Keratinocyte (primary cell): Measurements from ENCODE around the gene OLIG2. TPM values are rescaled to one million over a fixed set of nuclear protein-coding genes. Genes with fewer than 3 reads are reported as not detected.

Experiments used
- DNase-seq: peaks from one replicate; pipeline ENCODE4 v3.0.0-alpha.2; 2011; ENCODE audit warnings: low read depth, missing footprints, low spot score
- FAIRE-seq: peaks from 2 replicates; lab custom pipeline; 2011; peaks lifted over from hg19 to GRCh38; lab: Jason Lieb, UNC
- H2AFZ ChIP-seq: 2 replicates; pipeline ENCODE4 v1.6.0; 2012; ENCODE audit warnings: low read length, control low read depth, inconsistent platforms; ENCODE audit not compliant: control insufficient read depth
- H3K27ac ChIP-seq: 2 replicates; pipeline ENCODE4 v1.5.1; 2011; ENCODE audit warnings: low read length; ENCODE audit not compliant: control insufficient read depth, insufficient read depth
- H3K27me3 ChIP-seq: 3 replicates; pipeline ENCODE4 v1.6.0; 2011; ENCODE audit warnings: low read length; ENCODE audit not compliant: control insufficient read depth, insufficient read depth; ENCODE audit errors: extremely low read depth
- H3K36me3 ChIP-seq, 2 experiments: 2 replicates in 1 of 2; 3 replicates in 1 of 2; pipeline ENCODE4 v1.5.1; 2011; ENCODE audit warnings: low read length in 2 of 2, mild to moderate bottlenecking in 1 of 2; ENCODE audit not compliant: control insufficient read depth in 2 of 2, insufficient read depth in 2 of 2; ENCODE audit errors: extremely low read depth in 1 of 2
- H3K4me1 ChIP-seq: 3 replicates; pipeline ENCODE4 v1.5.1; 2011; ENCODE audit warnings: low read length; ENCODE audit not compliant: control insufficient read depth, insufficient read depth; ENCODE audit errors: extremely low read depth
- H3K4me2 ChIP-seq: 3 replicates; pipeline ENCODE4 v1.6.0; 2011; ENCODE audit warnings: low read depth, low read length; ENCODE audit not compliant: control insufficient read depth, insufficient read depth; ENCODE audit errors: extremely low read depth
- H3K4me3 ChIP-seq, 3 experiments: fragments of 200-600 bp in 1 of 3; sonication (generic) in 1 of 3; 2 replicates in 2 of 3; 3 replicates in 1 of 3; pipeline ENCODE4 v1.5.1; 2011 to 2016; ENCODE audit warnings: low read length in 3 of 3, mild to moderate bottlenecking in 3 of 3, control low read depth in 2 of 3, inconsistent platforms in 1 of 3, low read depth in 1 of 3, mixed read lengths in 1 of 3, mixed run types in 1 of 3, moderate library complexity in 1 of 3; ENCODE audit not compliant: control insufficient read depth in 2 of 3, insufficient read depth in 2 of 3; ENCODE audit errors: extremely low read depth in 1 of 3
- H3K79me2 ChIP-seq: 2 replicates; pipeline ENCODE4 v1.6.0; 2012; ENCODE audit warnings: low read length; ENCODE audit not compliant: control insufficient read depth, insufficient read depth
- H3K9ac ChIP-seq: 3 replicates; pipeline ENCODE4 v1.6.0; 2011; ENCODE audit warnings: low read length; ENCODE audit not compliant: control insufficient read depth, insufficient read depth; ENCODE audit errors: extremely low read depth
- H3K9me1 ChIP-seq: 3 replicates; pipeline ENCODE4 v1.6.0; 2011; ENCODE audit warnings: low read length; ENCODE audit not compliant: control insufficient read depth, insufficient read depth; ENCODE audit errors: extremely low read depth
- H3K9me3 ChIP-seq: 2 replicates; pipeline ENCODE4 v1.5.1; 2012; ENCODE audit warnings: low read depth, low read length; ENCODE audit not compliant: control insufficient read depth
- H4K20me1 ChIP-seq: 3 replicates; pipeline ENCODE4 v1.6.0; 2011; ENCODE audit warnings: low read length; ENCODE audit not compliant: control insufficient read depth, insufficient read depth; ENCODE audit errors: extremely low read depth
- CTCF ChIP-seq, 3 experiments: IDR thresholded peaks in 1 of 3; conservative IDR thresholded peaks in 1 of 3; optimal IDR thresholded peaks in 1 of 3; 2 replicates in 2 of 3; 3 replicates in 1 of 3; pipeline versions ENCODE3 to v1.5.1; 2011; ENCODE audit warnings: low read length in 3 of 3, mild to moderate bottlenecking in 3 of 3, moderate library complexity in 2 of 3, control low read depth in 1 of 3, inconsistent platforms in 1 of 3; ENCODE audit not compliant: insufficient read depth in 2 of 3; ENCODE audit errors: extremely low read depth in 1 of 3
- EZH2 ChIP-seq: IDR thresholded peaks from one replicate; pipeline ENCODE4 v1.6.1; 2012; ENCODE audit warnings: inconsistent platforms, mild to moderate bottlenecking, low read length, moderate library complexity
- dilution Hi-C: fragments of 300-500 bp; cut with MboI; formaldehyde crosslinking; loops from one replicate; pipeline ENCODE4 v1.7.0; 2020; ENCODE audit warnings: low sequenced_read_pairs; ENCODE audit not compliant: extremely low pct_ligation_motif_present
- polyA plus RNA-seq, 5 experiments: library from polyadenylated mRNA; depleted of rRNA in 3 of 5; stranded (reverse) in 3 of 5; stranded (forward) in 1 of 5; unstranded in 1 of 5; fragments of >200 nt; gene quantifications; 1 replicate in 1 of 5; 2 replicates in 3 of 5; 3 replicates in 1 of 5; pipeline versions ENCODE4 v1.2.1 to v1.2.3, GENCODE V29; 2011 to 2012; ENCODE audit warnings: missing spikeins in 2 of 5, low read depth in 1 of 5, low replicate concordance in 1 of 5

OLIG2 gene
- polyA plus RNA-seq, 1 donor (not counting 4 experiments of a cell fraction or from before 2014, with no cell fraction given) = not detected

GRCh38 chr21:33069645-33069993 lies 43.9 kb downstream of the OLIG2 start:
- H3K36me3 ChIP-seq = no peaks in the 10 kb centered on the region
- H4K20me1 ChIP-seq = no peaks in the 10 kb centered on the region
- no peak for FAIRE-seq
- no peak for DNase-seq
- no peak overlapping the region for H2AFZ ChIP-seq
- dilution Hi-C loops = no loop called here
- H3K9me1 ChIP-seq = no peaks in the 10 kb centered on the region
- H3K4me3 ChIP-seq = no peak overlapping the region
- peaks cover 87% of the 10 kb centered on the region for H3K27me3 ChIP-seq
- H3K9ac ChIP-seq = no peak overlapping the region
- peaks cover 5% of the 10 kb centered on the region for H3K4me1 ChIP-seq
- H3K79me2 ChIP-seq = no peaks in the 10 kb centered on the region
- no peaks in the 10 kb centered on the region for H3K9me3 ChIP-seq
- no peak overlapping the region for H3K27ac ChIP-seq
- H3K4me2 ChIP-seq = no peak overlapping the region
- TF ChIP-seq CTCF (optimal IDR thresholded peaks at IDR 0.05 in 1 of 3, IDR thresholded peaks at IDR 0.05 in 1 of 3, conservative IDR thresholded peaks at IDR 0.05 in 1 of 3; ENCODE audit: extremely low read depth in 1 of 3, insufficient read depth in 2 of 3, low read length in 3 of 3) (no peak), EZH2 (no peak)

DNA sequence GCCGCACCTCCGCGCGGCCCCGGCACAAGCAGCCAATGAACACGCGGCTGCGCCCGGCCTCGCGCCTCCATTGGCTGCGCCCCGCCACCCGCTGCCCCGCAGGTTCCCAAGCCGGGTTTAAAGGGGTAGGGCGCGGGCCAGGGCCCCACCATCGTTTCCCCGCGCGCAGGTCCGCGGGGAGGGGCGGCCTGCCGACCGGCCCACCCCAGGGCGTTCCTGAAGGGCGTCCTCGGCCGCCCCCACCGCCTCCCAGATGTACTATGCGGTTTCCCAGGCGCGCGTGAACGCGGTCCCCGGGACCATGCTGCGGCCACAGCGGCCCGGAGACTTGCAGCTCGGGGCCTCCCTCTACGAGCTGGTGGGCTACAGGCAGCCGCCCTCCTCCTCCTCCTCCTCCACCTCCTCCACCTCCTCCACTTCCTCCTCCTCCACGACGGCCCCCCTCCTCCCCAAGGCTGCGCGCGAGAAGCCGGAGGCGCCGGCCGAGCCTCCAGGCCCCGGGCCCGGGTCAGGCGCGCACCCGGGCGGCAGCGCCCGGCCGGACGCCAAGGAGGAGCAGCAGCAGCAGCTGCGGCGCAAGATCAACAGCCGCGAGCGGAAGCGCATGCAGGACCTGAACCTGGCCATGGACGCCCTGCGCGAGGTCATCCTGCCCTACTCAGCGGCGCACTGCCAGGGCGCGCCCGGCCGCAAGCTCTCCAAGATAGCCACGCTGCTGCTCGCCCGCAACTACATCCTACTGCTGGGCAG lies 44.4 kb downstream of the OLIG2 start, which contains the start of gene OLIG1:
Gene OLIG1, plus strand, starts transcription at position 148 of the 750 bp plus-strand sequence. Its CDS starts 106 bp downstream, at position 254.
- Histone ChIP-seq H3K4me1 (peaks cover 5% of the 10 kb centered on the region), H3K27me3 (peaks cover 85% of the 10 kb centered on the region), H3K79me2 (no peaks in the 10 kb centered on the region), H3K27ac (no peak within 1 kb of the TSS), H4K20me1 (no peaks in the 10 kb centered on the region), H3K4me3 (no peak within 1 kb of the TSS), H3K4me2 (no peak within 1 kb of the TSS), H3K9ac (no peak within 1 kb of the TSS), H3K9me3 (no peaks in the 10 kb centered on the region), H3K36me3 (no peaks in the 10 kb centered on the region), H2AFZ (no peak within 1 kb of the TSS), H3K9me1 (no peaks in the 10 kb centered on the region)
- no peak for TF ChIP-seq CTCF (optimal IDR thresholded peaks at IDR 0.05 in 1 of 3, IDR thresholded peaks at IDR 0.05 in 1 of 3, conservative IDR thresholded peaks at IDR 0.05 in 1 of 3; ENCODE audit: extremely low read depth in 1 of 3, insufficient read depth in 2 of 3, low read length in 3 of 3)
- TF ChIP-seq EZH2 = peak; percentile 77
- FAIRE-seq (no peak), DNase-seq (no peak)
- dilution Hi-C loops = no loop called here
